Fibroblast of upper back skin (primary cell): ENCODE data around the gene TENT5A.

Source experiments
- DNase-seq: peaks from one replicate; pipeline ENCODE4 v3.0.0-alpha.2; 2013

Gene TENT5A

DNA sequence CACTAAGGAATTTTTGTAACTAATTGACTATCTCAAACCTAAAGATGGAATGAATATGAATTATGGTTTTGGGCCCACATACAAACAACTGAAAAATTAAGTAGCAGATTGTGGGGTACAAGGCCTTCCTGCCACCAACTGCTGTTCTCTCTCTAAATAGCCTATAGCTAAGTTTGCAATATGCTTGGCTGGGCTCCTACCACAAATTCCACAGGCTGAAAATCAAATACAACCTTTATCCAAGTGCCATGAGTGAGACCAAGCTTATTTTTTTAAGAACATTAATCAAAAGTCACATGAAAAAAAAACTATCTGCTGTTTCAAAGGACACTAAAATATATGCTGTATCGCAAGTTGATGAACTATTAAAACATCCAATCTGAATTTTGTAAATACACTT, 52.1 kb downstream of the TENT5A start:
- DNase-seq = no peak

DNA sequence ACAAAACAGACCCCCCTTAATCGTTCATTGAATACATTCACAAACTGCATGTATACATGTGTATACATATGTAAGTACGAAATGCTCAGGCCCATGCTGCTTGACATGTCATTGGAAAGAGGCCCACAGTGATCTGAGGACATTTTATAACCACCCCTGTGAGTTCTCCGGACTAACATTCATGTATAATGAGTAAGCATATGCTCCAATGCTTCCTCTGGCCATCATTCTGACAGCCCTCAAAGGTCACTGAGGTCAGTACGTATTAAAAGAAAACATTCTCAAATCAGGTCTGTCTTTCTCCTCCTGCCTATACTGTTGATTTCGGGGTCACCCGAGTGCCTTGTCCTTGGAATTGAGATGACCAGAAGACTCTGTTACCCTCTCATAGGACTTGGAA, 54.9 kb downstream of the TENT5A start:
- DNase-seq = peak; percentile 49

DNA sequence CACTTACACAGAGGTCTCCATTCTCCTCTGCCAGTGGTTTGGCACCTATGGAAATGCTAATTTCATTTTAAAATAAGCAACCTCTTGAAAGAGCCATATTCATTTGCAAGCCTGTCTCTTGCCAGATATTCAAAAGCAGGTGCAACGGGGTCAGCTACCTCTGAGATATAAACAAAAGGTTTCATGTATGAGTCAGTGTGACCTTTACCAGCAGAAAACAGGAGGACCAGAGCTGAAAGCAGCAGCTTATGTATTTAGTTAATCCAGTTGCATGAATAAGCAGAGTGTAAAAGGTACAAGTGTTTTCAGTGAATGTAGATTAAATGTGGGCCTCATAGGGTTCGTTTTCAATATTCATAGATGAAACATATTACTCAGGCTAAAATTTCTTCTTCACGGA, 56.0 kb downstream of the TENT5A start:
- no peak for DNase-seq
